Fibroblast of pulmonary artery (primary cell): ENCODE data around the gene SDK1.
"Not testable (repeated sequence)": the region's sequence is repeated elsewhere in the genome, so short reads cannot be mapped to it uniquely, and the experiment has no call there.

Experiments used
- DNase-seq: peaks from one replicate; pipeline ENCODE4 v3.0.0-alpha.2; 2010; ENCODE audit warnings: low read depth
- H3K4me3 ChIP-seq: replicated peaks from 2 replicates; pipeline ENCODE4 v1.5.1; 2011; ENCODE audit warnings: low read depth, mild to moderate bottlenecking, control low read depth, low read length, moderate library complexity
- TF ChIP-seq, protein P1 (sequence below): IDR thresholded peaks from 2 replicates; pipeline ENCODE4 v1.5.1; 2011; ENCODE audit warnings: mild to moderate bottlenecking, control low read depth, low read length, inconsistent platforms; ENCODE audit errors: missing control alignments

Gene SDK1

GRCh38 chr7:4299431-4299830 is 998.4 kb downstream of the SDK1 start:
- H3K4me3 ChIP-seq, result no peak overlapping the region
- TF ChIP-seq, protein P1, sequence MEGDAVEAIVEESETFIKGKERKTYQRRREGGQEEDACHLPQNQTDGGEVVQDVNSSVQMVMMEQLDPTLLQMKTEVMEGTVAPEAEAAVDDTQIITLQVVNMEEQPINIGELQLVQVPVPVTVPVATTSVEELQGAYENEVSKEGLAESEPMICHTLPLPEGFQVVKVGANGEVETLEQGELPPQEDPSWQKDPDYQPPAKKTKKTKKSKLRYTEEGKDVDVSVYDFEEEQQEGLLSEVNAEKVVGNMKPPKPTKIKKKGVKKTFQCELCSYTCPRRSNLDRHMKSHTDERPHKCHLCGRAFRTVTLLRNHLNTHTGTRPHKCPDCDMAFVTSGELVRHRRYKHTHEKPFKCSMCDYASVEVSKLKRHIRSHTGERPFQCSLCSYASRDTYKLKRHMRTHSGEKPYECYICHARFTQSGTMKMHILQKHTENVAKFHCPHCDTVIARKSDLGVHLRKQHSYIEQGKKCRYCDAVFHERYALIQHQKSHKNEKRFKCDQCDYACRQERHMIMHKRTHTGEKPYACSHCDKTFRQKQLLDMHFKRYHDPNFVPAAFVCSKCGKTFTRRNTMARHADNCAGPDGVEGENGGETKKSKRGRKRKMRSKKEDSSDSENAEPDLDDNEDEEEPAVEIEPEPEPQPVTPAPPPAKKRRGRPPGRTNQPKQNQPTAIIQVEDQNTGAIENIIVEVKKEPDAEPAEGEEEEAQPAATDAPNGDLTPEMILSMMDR, result no peak
- DNase-seq, result no peak

GRCh38 chr7:4302203-4302905 is 1001.3 kb downstream of the SDK1 start:
- TF ChIP-seq, protein P1, result no peak
- no peak for DNase-seq
- H3K4me3 ChIP-seq, result no peak overlapping the region

GRCh38 chr7:4307316-4308204 is 1006.5 kb downstream of the SDK1 start:
- no peak for DNase-seq
- H3K4me3 ChIP-seq, result no peak overlapping the region
- TF ChIP-seq, protein P1, result no peak

DNA sequence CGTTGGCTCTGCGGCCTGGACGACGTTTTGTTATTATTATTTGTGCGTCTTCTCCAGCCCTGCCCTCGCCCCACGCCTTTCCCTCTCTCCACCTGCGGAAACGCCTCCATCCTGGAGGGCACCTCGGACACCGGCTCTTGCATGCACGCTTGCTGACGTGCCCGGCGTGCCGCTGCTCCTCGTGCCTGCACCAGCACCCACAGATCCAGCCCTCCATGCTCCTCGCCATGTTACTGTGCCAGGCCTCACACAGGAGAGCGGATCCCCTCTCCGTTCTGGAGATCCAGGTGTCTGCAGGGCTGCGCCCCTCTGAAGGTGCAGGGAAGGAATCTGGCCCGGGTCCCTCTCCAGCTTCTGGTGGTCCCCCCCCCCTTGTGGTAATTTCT is 1007.1 kb downstream of the SDK1 start:
- TF ChIP-seq, protein P1, result no peak
- no peak overlapping the region for H3K4me3 ChIP-seq
- DNase-seq, result no peak

GRCh38 chr7:4313911-4314310 is 1012.9 kb downstream of the SDK1 start:
- not testable (repeated sequence) for DNase-seq, H3K4me3 ChIP-seq

- not testable (repeated sequence) for DNase-seq
Measured at GRCh38 chr7:4314316-4314715, 1013.3 kb downstream of the SDK1 start.

More at GRCh38 chr7:4314316-4314715, 1013.3 kb downstream of the SDK1 start:
- H3K4me3 ChIP-seq, result not testable (repeated sequence)
